VCaP (cell line): ENCODE data around the gene GALNT16.

Experiments
- H3K27ac ChIP-seq: fragments of 450-650 bp; 2 replicates; pipeline ENCODE4 v1.5.1; 2017
- CTCF ChIP-seq: fragments of 450-650 bp; conservative IDR thresholded peaks from 2 replicates; pipeline ENCODE4 v1.5.1; 2017; ENCODE audit warnings: mild to moderate bottlenecking, moderate library complexity

GALNT16 gene

GRCh38 chr14:69320581-69321365, 60.8 kb downstream of the GALNT16 start:
- H3K27ac ChIP-seq: no peak overlapping the region
- no peak for TF ChIP-seq CTCF

GRCh38 chr14:69321601-69322330, 61.8 kb downstream of the GALNT16 start:
- no peak overlapping the region for H3K27ac ChIP-seq
- TF ChIP-seq CTCF: no peak

- no peak for TF ChIP-seq CTCF
- no peak overlapping the region for H3K27ac ChIP-seq
These were observed 63.5 kb downstream of the GALNT16 start for GRCh38 chr14:69323266-69323998.

- no peak overlapping the region for H3K27ac ChIP-seq
These were observed 64.0 kb downstream of the GALNT16 start for GRCh38 chr14:69323999-69324282.

GRCh38 chr14:69324341-69324931, 64.5 kb downstream of the GALNT16 start:
- no peak overlapping the region for H3K27ac ChIP-seq
- no peak for TF ChIP-seq CTCF

More at GRCh38 chr14:69323999-69324282, 64.0 kb downstream of the GALNT16 start:
- TF ChIP-seq CTCF: no peak

GRCh38 chr14:69325086-69325485, 65.1 kb downstream of the GALNT16 start:
- H3K27ac ChIP-seq: no peak overlapping the region
- TF ChIP-seq CTCF: no peak
